ENCODE measurements around the gene NHLRC4. TPM values are rescaled to one million over a fixed set of nuclear protein-coding genes. Genes with fewer than 3 reads are reported as not detected.

The NHLRC4 gene
- polyA plus RNA-seq, 1 donor (not counting 4 experiments of a cell fraction or from before 2014, with no cell fraction given) = 0.10 TPM

DNA sequence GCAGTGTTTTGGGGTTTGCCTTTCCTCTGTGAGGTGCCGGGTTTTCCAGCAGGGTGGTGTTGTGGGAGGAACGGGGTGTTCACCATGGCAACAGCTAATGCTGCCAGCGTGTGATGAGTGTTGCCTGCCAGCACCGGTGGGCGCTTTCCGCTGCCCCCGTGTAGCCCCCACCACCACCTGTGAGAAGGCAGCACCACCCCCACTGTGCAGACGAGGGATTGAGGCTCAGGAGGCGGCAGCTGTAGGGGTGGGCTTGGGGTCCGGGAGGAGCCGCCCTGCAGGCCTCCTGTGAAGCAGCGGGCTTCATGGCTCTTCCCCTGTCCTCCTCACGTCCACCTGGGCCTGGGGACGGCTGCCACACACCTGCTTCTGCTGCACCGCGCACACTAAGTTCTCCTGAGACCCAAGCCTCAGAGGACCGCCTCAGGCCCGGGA is 28.3 kb downstream of the NHLRC4 start:
- DNase-seq (ENCODE audit: low read depth, low spot score) (no peak), FAIRE-seq (no peak)
- H3K27ac ChIP-seq (ENCODE audit: control insufficient read depth, insufficient read depth, low read length) = no peak overlapping the region
- H3K79me2 ChIP-seq (ENCODE audit: control insufficient read depth, insufficient read depth, low read length) = peaks cover 43% of the 10 kb centered on the region
- peaks cover 12% of the 10 kb centered on the region for H3K9me1 ChIP-seq (ENCODE audit: control insufficient read depth, extremely low read depth, insufficient read depth, low read length)
- no peak overlapping the region for H3K4me3 ChIP-seq (ENCODE audit: control insufficient read depth in 2 of 3, extremely low read depth in 1 of 3, insufficient read depth in 2 of 3, low read depth in 1 of 3, low read length in 3 of 3)
- H3K36me3 ChIP-seq (ENCODE audit: control insufficient read depth in 2 of 2, extremely low read depth in 1 of 2, insufficient read depth in 2 of 2, low read length in 2 of 2) = peaks cover 3 to 4% of the 10 kb centered on the region in 2 experiments
- no peak overlapping the region for H3K9ac ChIP-seq (ENCODE audit: control insufficient read depth, extremely low read depth, insufficient read depth, low read length)
- no peaks in the 10 kb centered on the region for H3K9me3 ChIP-seq (ENCODE audit: control insufficient read depth, low read depth, low read length)
- H2AFZ ChIP-seq (ENCODE audit: control insufficient read depth, low read length) = no peak overlapping the region
- no peaks in the 10 kb centered on the region for H3K27me3 ChIP-seq (ENCODE audit: control insufficient read depth, extremely low read depth, insufficient read depth, low read length)
- H3K4me2 ChIP-seq (ENCODE audit: control insufficient read depth, extremely low read depth, insufficient read depth, low read depth, low read length) = no peak overlapping the region
- H3K4me1 ChIP-seq (ENCODE audit: control insufficient read depth, extremely low read depth, insufficient read depth, low read length) = peaks cover 43% of the 10 kb centered on the region
- H4K20me1 ChIP-seq (ENCODE audit: control insufficient read depth, extremely low read depth, insufficient read depth, low read length) = peaks cover 46% of the 10 kb centered on the region
- dilution Hi-C loops (cut with MboI; ENCODE audit: extremely low pct_ligation_motif_present, low sequenced_read_pairs) = no loop called here
- TF ChIP-seq CTCF (optimal IDR thresholded peaks at IDR 0.05 in 1 of 3, IDR thresholded peaks at IDR 0.05 in 1 of 3, conservative IDR thresholded peaks at IDR 0.05 in 1 of 3; ENCODE audit: extremely low read depth in 1 of 3, insufficient read depth in 2 of 3, low read length in 3 of 3) = no peak

GRCh38 chr16:595942-596735 is 29.3 kb downstream of the NHLRC4 start:
- Histone ChIP-seq H3K27me3 (ENCODE audit: control insufficient read depth, extremely low read depth, insufficient read depth, low read length) (no peaks in the 10 kb centered on the region), H3K9ac (ENCODE audit: control insufficient read depth, extremely low read depth, insufficient read depth, low read length) (no peak overlapping the region), H3K9me3 (ENCODE audit: control insufficient read depth, low read depth, low read length) (no peaks in the 10 kb centered on the region), H3K27ac (ENCODE audit: control insufficient read depth, insufficient read depth, low read length) (no peak overlapping the region), H3K9me1 (ENCODE audit: control insufficient read depth, extremely low read depth, insufficient read depth, low read length) (peaks cover 10% of the 10 kb centered on the region), H3K4me2 (ENCODE audit: control insufficient read depth, extremely low read depth, insufficient read depth, low read depth, low read length) (no peak overlapping the region), H3K4me3 (ENCODE audit: control insufficient read depth in 2 of 3, extremely low read depth in 1 of 3, insufficient read depth in 2 of 3, low read depth in 1 of 3, low read length in 3 of 3) (no peak overlapping the region), H3K36me3 (ENCODE audit: control insufficient read depth in 2 of 2, extremely low read depth in 1 of 2, insufficient read depth in 2 of 2, low read length in 2 of 2) (peaks cover 3 to 4% of the 10 kb centered on the region in 2 experiments), H3K4me1 (ENCODE audit: control insufficient read depth, extremely low read depth, insufficient read depth, low read length) (peaks cover 37% of the 10 kb centered on the region), H3K79me2 (ENCODE audit: control insufficient read depth, insufficient read depth, low read length) (peaks cover 39% of the 10 kb centered on the region), H2AFZ (ENCODE audit: control insufficient read depth, low read length) (no peak overlapping the region), H4K20me1 (ENCODE audit: control insufficient read depth, extremely low read depth, insufficient read depth, low read length) (peaks cover 41% of the 10 kb centered on the region)
- no peak for TF ChIP-seq CTCF (optimal IDR thresholded peaks at IDR 0.05 in 1 of 3, IDR thresholded peaks at IDR 0.05 in 1 of 3, conservative IDR thresholded peaks at IDR 0.05 in 1 of 3; ENCODE audit: extremely low read depth in 1 of 3, insufficient read depth in 2 of 3, low read length in 3 of 3)
- TF ChIP-seq EZH2 (IDR thresholded peaks at IDR 0.05; ENCODE audit: low read length) = no peak
- dilution Hi-C loops (cut with MboI; ENCODE audit: extremely low pct_ligation_motif_present, low sequenced_read_pairs) = no loop called here
- no peak for DNase-seq (ENCODE audit: low read depth, low spot score)
- no peak for FAIRE-seq
